Thyroid gland (tissue), 4 donors: ENCODE data around the gene ACVR2A. TPM values are rescaled to one million over a fixed set of nuclear protein-coding genes. Genes with fewer than 3 reads are reported as not detected.

Experiments used
- DNase-seq, 2 donors: peaks; one replicate each; pipeline ENCODE4 v3.0.0-alpha.2; 2019
- H3K27ac ChIP-seq, 3 donors: fragments of 200-600 bp; sonication (generic); 1 replicate in 2 of 3; 2 replicates in 1 of 3; pipeline ENCODE4 v1.5.1; 2016 to 2019; ENCODE audit warnings: mild to moderate bottlenecking in 1 of 3, moderate library complexity in 1 of 3
- H3K27me3 ChIP-seq: fragments of 200-600 bp; sonication (generic); one replicate; pipeline ENCODE4 v1.5.1; 2019
- H3K36me3 ChIP-seq, 2 donors: fragments of 200-600 bp; sonication (generic); one replicate each; pipeline ENCODE4 v1.5.1; 2016 to 2019
- H3K4me1 ChIP-seq, 2 donors: fragments of 200-600 bp; sonication (generic); one replicate each; pipeline ENCODE4 v1.5.1; 2017 to 2019
- H3K4me3 ChIP-seq, 3 donors: fragments of 200-600 bp; sonication (generic); replicated peaks in 1 of 3; 1 replicate in 2 of 3; 2 replicates in 1 of 3; pipeline ENCODE4 v1.5.1; 2016; ENCODE audit warnings: mild to moderate bottlenecking in 1 of 3
- H3K9me3 ChIP-seq: fragments of 200-600 bp; sonication (generic); one replicate; pipeline ENCODE4 v1.5.1; 2017
- POLR2A ChIP-seq, 2 donors: fragments of 450-650 bp; IDR thresholded peaks; one replicate each; pipeline ENCODE4 v1.6.1; 2017; ENCODE audit warnings: antibody characterized with exemption in 2 of 2, mild to moderate bottlenecking in 2 of 2, moderate library complexity in 1 of 2
- WGBS, 2 donors: methylation state at CpG; one replicate each; pipeline ENCODE4 v1.1.5; 2017; 5-methylcytosine and 5-hydroxymethylcytosine counted together
- intact Hi-C: fragments of 100-400 bp; cut with DNase I; formaldehyde crosslinking; loops from one replicate; pipeline ENCODE4 v1.15.1; 2023
- total RNA-seq, 4 donors: library from RNA; depleted of rRNA; stranded (reverse); fragments of >200 nt; gene quantifications; one replicate each; pipeline ENCODE4 v1.2.3, GENCODE V29; 2016
- TF ChIP-seq, protein P1 (sequence below), 6 experiments: fragments of 200-600 bp in 3 of 6; fragments of 450-650 bp in 3 of 6; sonication (generic) in 3 of 6; IDR thresholded peaks; one replicate each; pipeline ENCODE4 v1.5.1; 2016 to 2019; ENCODE audit warnings: antibody characterized with exemption in 6 of 6, mild to moderate bottlenecking in 2 of 6, inconsistent platforms in 1 of 6, moderate library complexity in 1 of 6

The ACVR2A gene
- total RNA-seq, 4 donors from 2014 or later: 18.4 to 34.9 (median 24.8) TPM

DNA sequence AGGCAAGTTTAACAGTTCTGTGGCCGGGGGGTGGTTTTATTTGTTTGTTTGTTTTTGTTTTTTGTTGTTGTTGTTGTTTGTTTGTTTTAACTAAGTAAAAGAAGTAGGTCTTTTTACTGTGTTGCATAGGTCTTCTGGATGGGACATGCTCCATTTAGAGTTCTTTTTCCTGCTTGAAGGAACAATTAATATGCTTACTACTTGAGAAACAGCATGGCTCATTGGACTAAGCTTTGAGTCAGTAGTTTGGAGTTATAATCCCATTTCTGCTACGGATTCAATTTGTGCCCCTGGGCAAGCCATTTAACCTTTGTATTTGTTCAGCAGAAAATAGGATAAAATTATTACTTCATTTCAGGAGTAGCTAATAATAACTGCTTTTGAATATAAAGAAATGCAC, 8.7 kb upstream of the ACVR2A start:
- Histone ChIP-seq H3K9me3 (no peaks in the 10 kb centered on the region), H3K27ac (no peak overlapping the region), H3K27me3 (no peaks in the 10 kb centered on the region), H3K4me1 (no peaks in the 10 kb centered on the region), H3K4me3 (no peak overlapping the region), H3K36me3 (no peaks in the 10 kb centered on the region)
- TF ChIP-seq, protein P1, sequence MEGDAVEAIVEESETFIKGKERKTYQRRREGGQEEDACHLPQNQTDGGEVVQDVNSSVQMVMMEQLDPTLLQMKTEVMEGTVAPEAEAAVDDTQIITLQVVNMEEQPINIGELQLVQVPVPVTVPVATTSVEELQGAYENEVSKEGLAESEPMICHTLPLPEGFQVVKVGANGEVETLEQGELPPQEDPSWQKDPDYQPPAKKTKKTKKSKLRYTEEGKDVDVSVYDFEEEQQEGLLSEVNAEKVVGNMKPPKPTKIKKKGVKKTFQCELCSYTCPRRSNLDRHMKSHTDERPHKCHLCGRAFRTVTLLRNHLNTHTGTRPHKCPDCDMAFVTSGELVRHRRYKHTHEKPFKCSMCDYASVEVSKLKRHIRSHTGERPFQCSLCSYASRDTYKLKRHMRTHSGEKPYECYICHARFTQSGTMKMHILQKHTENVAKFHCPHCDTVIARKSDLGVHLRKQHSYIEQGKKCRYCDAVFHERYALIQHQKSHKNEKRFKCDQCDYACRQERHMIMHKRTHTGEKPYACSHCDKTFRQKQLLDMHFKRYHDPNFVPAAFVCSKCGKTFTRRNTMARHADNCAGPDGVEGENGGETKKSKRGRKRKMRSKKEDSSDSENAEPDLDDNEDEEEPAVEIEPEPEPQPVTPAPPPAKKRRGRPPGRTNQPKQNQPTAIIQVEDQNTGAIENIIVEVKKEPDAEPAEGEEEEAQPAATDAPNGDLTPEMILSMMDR (IDR thresholded peaks at IDR 0.05): no peak
- TF ChIP-seq POLR2A (IDR thresholded peaks at IDR 0.05): no peak
- WGBS, 2 donors: 78 to 88% methylated on average over 2 of the region's 2 CpGs
- DNase-seq: no peak
- intact Hi-C loops: no loop called here

GRCh38 chr2:147843391-147843863, 1.4 kb upstream of the ACVR2A start:
- intact Hi-C loops: no loop called here
- peak overlapping the region; percentile 73 to 96 (median 95) for H3K27ac ChIP-seq

GRCh38 chr2:147843864-147844696, 749 bp upstream of the ACVR2A start:
- 1 to 4% methylated on average over 51 to 61 of the region's 113 CpGs for WGBS, 2 donors
- Histone ChIP-seq H3K36me3 (no peaks in the 10 kb centered on the region), H3K4me3 (peak overlapping the region; percentile 43 to 64 (median 60)), H3K27me3 (no peaks in the 10 kb centered on the region), H3K9me3 (no peaks in the 10 kb centered on the region), H3K27ac (peak overlapping the region; percentile 73 to 96 (median 95)), H3K4me1 (peaks cover 16 to 25% of the 10 kb centered on the region in 2 donors)
- DNase-seq: peak; percentile 94 to 95
- intact Hi-C loops: no loop called here
- TF ChIP-seq, protein P1 (IDR thresholded peaks at IDR 0.05): peak in 3 of 6 experiments; percentile 9 to 29 (median 12)
- TF ChIP-seq POLR2A (IDR thresholded peaks at IDR 0.05): peak; percentile 44 to 85

More at GRCh38 chr2:147843391-147843863, 1.4 kb upstream of the ACVR2A start:
- TF ChIP-seq, protein P1 (IDR thresholded peaks at IDR 0.05): no peak
- TF ChIP-seq POLR2A (IDR thresholded peaks at IDR 0.05): no peak
- Histone ChIP-seq H3K4me3 (peak overlapping the region; percentile 43 to 64 (median 60)), H3K9me3 (no peaks in the 10 kb centered on the region), H3K27me3 (no peaks in the 10 kb centered on the region), H3K36me3 (no peaks in the 10 kb centered on the region), H3K4me1 (peaks cover 16 to 23% of the 10 kb centered on the region in 2 donors)
- no peak for DNase-seq
- 5 to 7% methylated on average over 18 of the region's 18 CpGs for WGBS, 2 donors

GRCh38 chr2:147845411-147845971, 662 bp downstream of the ACVR2A start:
- Histone ChIP-seq H3K27me3 (no peaks in the 10 kb centered on the region), H3K9me3 (no peaks in the 10 kb centered on the region), H3K36me3 (no peaks in the 10 kb centered on the region), H3K4me1 (peaks cover 16 to 25% of the 10 kb centered on the region in 2 donors), H3K27ac (peak overlapping the region in 2 of 3 donors; percentile 85 to 87), H3K4me3 (peak overlapping the region; percentile 48 to 60 (median 55))
- no peak for TF ChIP-seq POLR2A (IDR thresholded peaks at IDR 0.05)
- TF ChIP-seq, protein P1 (IDR thresholded peaks at IDR 0.05): no peak
- intact Hi-C loops: no loop called here
- DNase-seq: no peak
- 2% methylated on average over 14 of the region's 14 CpGs for WGBS, 2 donors
